Keratinocyte (primary cell): Measurements from ENCODE around the gene KCNG2. TPM values are rescaled to one million over a fixed set of nuclear protein-coding genes. Genes with fewer than 3 reads are reported as not detected.
"Not testable (repeated sequence)": the region's sequence is repeated elsewhere in the genome, so short reads cannot be mapped to it uniquely, and the experiment has no call there.

ENCODE experiments used
- DNase-seq: peaks from one replicate; pipeline ENCODE4 v3.0.0-alpha.2; 2011; ENCODE audit warnings: low read depth, missing footprints, low spot score
- FAIRE-seq: peaks from 2 replicates; lab custom pipeline; 2011; peaks lifted over from hg19 to GRCh38; lab: Jason Lieb, UNC
- H2AFZ ChIP-seq: 2 replicates; pipeline ENCODE4 v1.6.0; 2012; ENCODE audit warnings: low read length, control low read depth, inconsistent platforms; ENCODE audit not compliant: control insufficient read depth
- H3K27ac ChIP-seq: 2 replicates; pipeline ENCODE4 v1.5.1; 2011; ENCODE audit warnings: low read length; ENCODE audit not compliant: control insufficient read depth, insufficient read depth
- H3K27me3 ChIP-seq: 3 replicates; pipeline ENCODE4 v1.6.0; 2011; ENCODE audit warnings: low read length; ENCODE audit not compliant: control insufficient read depth, insufficient read depth; ENCODE audit errors: extremely low read depth
- H3K36me3 ChIP-seq, 2 experiments: 2 replicates in 1 of 2; 3 replicates in 1 of 2; pipeline ENCODE4 v1.5.1; 2011; ENCODE audit warnings: low read length in 2 of 2, mild to moderate bottlenecking in 1 of 2; ENCODE audit not compliant: control insufficient read depth in 2 of 2, insufficient read depth in 2 of 2; ENCODE audit errors: extremely low read depth in 1 of 2
- H3K4me1 ChIP-seq: 3 replicates; pipeline ENCODE4 v1.5.1; 2011; ENCODE audit warnings: low read length; ENCODE audit not compliant: control insufficient read depth, insufficient read depth; ENCODE audit errors: extremely low read depth
- H3K4me2 ChIP-seq: 3 replicates; pipeline ENCODE4 v1.6.0; 2011; ENCODE audit warnings: low read depth, low read length; ENCODE audit not compliant: control insufficient read depth, insufficient read depth; ENCODE audit errors: extremely low read depth
- H3K4me3 ChIP-seq, 3 experiments: fragments of 200-600 bp in 1 of 3; sonication (generic) in 1 of 3; 2 replicates in 2 of 3; 3 replicates in 1 of 3; pipeline ENCODE4 v1.5.1; 2011 to 2016; ENCODE audit warnings: low read length in 3 of 3, mild to moderate bottlenecking in 3 of 3, control low read depth in 2 of 3, inconsistent platforms in 1 of 3, low read depth in 1 of 3, mixed read lengths in 1 of 3, mixed run types in 1 of 3, moderate library complexity in 1 of 3; ENCODE audit not compliant: control insufficient read depth in 2 of 3, insufficient read depth in 2 of 3; ENCODE audit errors: extremely low read depth in 1 of 3
- H3K79me2 ChIP-seq: 2 replicates; pipeline ENCODE4 v1.6.0; 2012; ENCODE audit warnings: low read length; ENCODE audit not compliant: control insufficient read depth, insufficient read depth
- H3K9ac ChIP-seq: 3 replicates; pipeline ENCODE4 v1.6.0; 2011; ENCODE audit warnings: low read length; ENCODE audit not compliant: control insufficient read depth, insufficient read depth; ENCODE audit errors: extremely low read depth
- H3K9me1 ChIP-seq: 3 replicates; pipeline ENCODE4 v1.6.0; 2011; ENCODE audit warnings: low read length; ENCODE audit not compliant: control insufficient read depth, insufficient read depth; ENCODE audit errors: extremely low read depth
- H3K9me3 ChIP-seq: 2 replicates; pipeline ENCODE4 v1.5.1; 2012; ENCODE audit warnings: low read depth, low read length; ENCODE audit not compliant: control insufficient read depth
- H4K20me1 ChIP-seq: 3 replicates; pipeline ENCODE4 v1.6.0; 2011; ENCODE audit warnings: low read length; ENCODE audit not compliant: control insufficient read depth, insufficient read depth; ENCODE audit errors: extremely low read depth
- CTCF ChIP-seq, 3 experiments: IDR thresholded peaks in 1 of 3; conservative IDR thresholded peaks in 1 of 3; optimal IDR thresholded peaks in 1 of 3; 2 replicates in 2 of 3; 3 replicates in 1 of 3; pipeline versions ENCODE3 to v1.5.1; 2011; ENCODE audit warnings: low read length in 3 of 3, mild to moderate bottlenecking in 3 of 3, moderate library complexity in 2 of 3, control low read depth in 1 of 3, inconsistent platforms in 1 of 3; ENCODE audit not compliant: insufficient read depth in 2 of 3; ENCODE audit errors: extremely low read depth in 1 of 3
- EZH2 ChIP-seq: IDR thresholded peaks from one replicate; pipeline ENCODE4 v1.6.1; 2012; ENCODE audit warnings: inconsistent platforms, mild to moderate bottlenecking, low read length, moderate library complexity
- dilution Hi-C: fragments of 300-500 bp; cut with MboI; formaldehyde crosslinking; loops from one replicate; pipeline ENCODE4 v1.7.0; 2020; ENCODE audit warnings: low sequenced_read_pairs; ENCODE audit not compliant: extremely low pct_ligation_motif_present
- polyA plus RNA-seq, 5 experiments: library from polyadenylated mRNA; depleted of rRNA in 3 of 5; stranded (reverse) in 3 of 5; stranded (forward) in 1 of 5; unstranded in 1 of 5; fragments of >200 nt; gene quantifications; 1 replicate in 1 of 5; 2 replicates in 3 of 5; 3 replicates in 1 of 5; pipeline versions ENCODE4 v1.2.1 to v1.2.3, GENCODE V29; 2011 to 2012; ENCODE audit warnings: missing spikeins in 2 of 5, low read depth in 1 of 5, low replicate concordance in 1 of 5

KCNG2 gene
- polyA plus RNA-seq, 1 donor (not counting 4 experiments of a cell fraction or from before 2014, with no cell fraction given), result not detected

DNA sequence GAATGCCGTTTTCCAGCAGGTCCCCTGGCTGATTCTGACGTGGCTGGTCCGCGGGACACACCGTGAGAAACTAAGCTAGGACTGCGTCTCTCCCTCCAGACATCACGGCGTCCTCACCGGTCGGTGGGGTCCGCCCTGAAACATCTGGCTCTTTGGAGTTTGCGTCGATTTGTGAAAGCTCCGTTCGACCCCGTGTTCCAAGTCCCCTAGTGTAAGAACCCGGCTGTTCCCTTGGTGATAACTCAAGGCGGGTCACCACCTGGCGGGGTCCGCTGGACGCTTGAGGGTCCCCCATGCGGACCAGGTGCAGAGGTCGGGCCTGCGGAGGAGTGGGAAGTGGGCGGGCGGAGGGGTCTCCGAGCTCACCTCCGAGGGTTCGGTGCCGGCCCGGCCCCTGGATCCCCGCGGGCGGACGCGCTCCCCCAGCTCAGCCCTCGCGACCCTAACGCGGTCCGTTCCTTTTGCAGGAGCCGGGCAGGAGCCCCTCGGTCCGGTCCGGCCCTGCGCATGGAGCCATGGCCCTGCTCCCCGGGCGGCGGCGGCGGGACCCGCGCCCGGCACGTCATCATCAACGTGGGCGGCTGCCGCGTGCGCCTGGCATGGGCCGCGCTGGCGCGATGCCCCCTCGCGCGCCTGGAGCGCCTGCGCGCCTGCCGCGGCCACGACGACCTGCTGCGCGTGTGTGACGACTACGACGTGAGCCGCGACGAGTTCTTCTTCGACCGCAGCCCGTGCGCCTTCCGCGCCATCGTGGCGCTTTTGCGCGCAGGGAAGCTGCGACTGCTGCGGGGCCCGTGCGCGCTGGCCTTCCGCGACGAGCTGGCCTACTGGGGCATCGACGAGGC lies 65.6 kb downstream of the KCNG2 start:
- Histone ChIP-seq H4K20me1 (no peaks in the 10 kb centered on the region), H3K79me2 (no peaks in the 10 kb centered on the region), H2AFZ (no peak overlapping the region), H3K4me2 (no peak overlapping the region), H3K9me1 (no peaks in the 10 kb centered on the region), H3K36me3 (no peaks in the 10 kb centered on the region), H3K4me1 (no peaks in the 10 kb centered on the region), H3K4me3 (no peak overlapping the region), H3K9ac (no peak overlapping the region), H3K27ac (no peak overlapping the region), H3K27me3 (peaks cover 6% of the 10 kb centered on the region), H3K9me3 (no peaks in the 10 kb centered on the region)
- dilution Hi-C loops, result no loop called here
- FAIRE-seq (no peak), DNase-seq (no peak)
- no peak for TF ChIP-seq EZH2
- TF ChIP-seq CTCF (optimal IDR thresholded peaks at IDR 0.05 in 1 of 3, IDR thresholded peaks at IDR 0.05 in 1 of 3, conservative IDR thresholded peaks at IDR 0.05 in 1 of 3; ENCODE audit: extremely low read depth in 1 of 3, insufficient read depth in 2 of 3, low read length in 3 of 3), result no peak

DNA sequence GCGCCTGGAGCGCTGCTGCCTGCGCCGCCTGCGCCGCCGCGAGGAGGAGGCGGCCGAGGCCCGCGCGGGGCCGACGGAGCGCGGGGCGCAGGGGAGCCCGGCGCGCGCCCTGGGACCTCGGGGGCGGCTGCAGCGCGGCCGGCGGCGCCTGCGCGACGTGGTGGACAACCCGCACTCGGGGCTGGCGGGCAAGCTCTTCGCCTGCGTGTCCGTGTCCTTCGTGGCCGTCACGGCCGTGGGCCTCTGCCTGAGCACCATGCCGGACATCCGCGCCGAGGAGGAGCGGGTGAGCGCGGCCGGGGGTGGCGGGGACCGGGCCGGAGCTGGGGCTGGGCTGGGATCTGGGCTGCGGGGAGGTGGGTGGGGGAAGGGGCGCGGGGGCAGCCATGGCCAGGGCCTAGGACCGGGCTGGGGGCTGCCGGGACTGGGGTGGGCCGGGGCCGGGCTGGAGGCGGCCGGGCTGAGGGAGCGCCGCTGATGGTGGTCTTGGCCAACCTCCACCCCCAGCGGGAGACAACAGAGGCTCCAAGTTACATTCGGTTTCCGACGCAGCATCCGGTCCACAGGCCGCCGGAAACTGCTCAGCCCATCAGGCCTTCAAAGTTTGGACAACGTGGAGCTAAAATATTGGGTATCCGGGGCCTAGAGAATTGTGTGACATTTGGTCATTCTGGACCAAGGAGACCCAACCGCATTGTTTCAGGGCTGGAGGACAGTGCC lies 66.4 kb downstream of the KCNG2 start:
- Histone ChIP-seq H3K27me3 (peaks cover 6% of the 10 kb centered on the region), H3K79me2 (no peaks in the 10 kb centered on the region), H3K36me3 (no peaks in the 10 kb centered on the region), H3K9me1 (no peaks in the 10 kb centered on the region), H3K4me1 (no peaks in the 10 kb centered on the region), H3K9ac (no peak overlapping the region), H3K4me3 (no peak overlapping the region), H3K27ac (no peak overlapping the region), H3K4me2 (no peak overlapping the region), H3K9me3 (no peaks in the 10 kb centered on the region), H4K20me1 (no peaks in the 10 kb centered on the region), H2AFZ (no peak overlapping the region)
- DNase-seq (no peak), FAIRE-seq (no peak)
- TF ChIP-seq CTCF (optimal IDR thresholded peaks at IDR 0.05 in 1 of 3, IDR thresholded peaks at IDR 0.05 in 1 of 3, conservative IDR thresholded peaks at IDR 0.05 in 1 of 3; ENCODE audit: extremely low read depth in 1 of 3, insufficient read depth in 2 of 3, low read length in 3 of 3) (no peak), EZH2 (no peak)
- dilution Hi-C loops, result no loop called here

DNA sequence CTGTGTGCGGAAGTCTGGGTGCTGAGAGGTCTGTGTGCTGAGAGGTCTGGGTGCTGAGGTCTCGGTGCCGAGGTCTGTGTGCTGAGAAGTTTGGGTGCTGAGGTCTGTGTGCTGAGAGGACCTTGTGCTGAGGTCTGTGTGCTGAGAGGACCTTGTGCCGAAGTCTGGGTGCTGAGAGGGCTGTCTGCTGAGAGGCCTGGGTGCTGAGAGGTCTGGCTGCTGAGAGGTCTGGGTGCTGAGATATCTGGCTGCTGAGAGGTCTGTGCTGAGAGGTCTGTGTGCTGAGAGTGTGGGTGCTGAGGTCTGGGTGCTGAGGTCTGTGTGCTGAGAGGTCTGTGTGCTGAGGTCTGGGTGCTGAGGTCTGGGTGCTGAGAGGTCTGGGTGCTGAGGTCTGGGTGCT lies 67.2 kb downstream of the KCNG2 start:
- H3K4me2 ChIP-seq, FAIRE-seq, H3K36me3 ChIP-seq, H3K79me2 ChIP-seq, H3K4me3 ChIP-seq, H4K20me1 ChIP-seq, H3K9me3 ChIP-seq, DNase-seq, H2AFZ ChIP-seq, H3K27ac ChIP-seq, dilution Hi-C loops, H3K27me3 ChIP-seq, H3K9me1 ChIP-seq, H3K4me1 ChIP-seq, H3K9ac ChIP-seq: not testable (repeated sequence)
